Neural cell (in vitro differentiated cells): Measurements from ENCODE around the gene VWA3B. TPM values are rescaled to one million over a fixed set of nuclear protein-coding genes. Genes with fewer than 3 reads are reported as not detected.

Experiments used
- H2AFZ ChIP-seq: fragments of 200-600, 300-800 bp; sonication (generic), shearing (Covaris generic); 2 replicates; pipeline ENCODE4 v1.6.0; 2014; ENCODE audit warnings: low read depth, mild to moderate bottlenecking, antibody characterized with exemption, low read length, moderate library complexity
- H3F3A ChIP-seq: fragments of 200-600 bp; shearing (Covaris generic); 2 replicates; pipeline ENCODE4 v1.6.1; 2016; ENCODE audit warnings: mild to moderate bottlenecking, moderate library complexity, mixed read lengths, antibody characterized with exemption, low read length; ENCODE audit not compliant: insufficient read depth, poor library complexity, severe bottlenecking
- H3K27ac ChIP-seq: fragments of 200-600, 300-800 bp; sonication (generic), shearing (Covaris generic); 2 replicates; pipeline ENCODE4 v1.5.1; 2014; ENCODE audit warnings: mild to moderate bottlenecking, low read length, moderate library complexity
- H3K27me3 ChIP-seq: fragments of 300-800, 200-600 bp; sonication (generic), shearing (Covaris generic); 2 replicates; pipeline ENCODE4 v1.6.0; 2014; ENCODE audit warnings: mild to moderate bottlenecking, low read depth, low read length, moderate library complexity; ENCODE audit not compliant: insufficient read depth
- H3K36me3 ChIP-seq: fragments of 300-800, 200-600 bp; sonication (generic), shearing (Covaris generic); 2 replicates; pipeline ENCODE4 v1.5.1; 2014; ENCODE audit warnings: mild to moderate bottlenecking, antibody characterized with exemption, low read length, moderate library complexity; ENCODE audit not compliant: insufficient read depth
- H3K4me2 ChIP-seq: fragments of 300-800, 200-600 bp; sonication (generic), shearing (Covaris generic); 2 replicates; pipeline ENCODE4 v1.6.0; 2014; ENCODE audit warnings: mild to moderate bottlenecking, low read length
- H3K4me3 ChIP-seq: fragments of 300-800, 200-600 bp; sonication (generic), shearing (Covaris generic); 2 replicates; pipeline ENCODE4 v1.5.1; 2014; ENCODE audit warnings: mild to moderate bottlenecking, low read length, moderate library complexity
- H3K79me2 ChIP-seq: fragments of 200-600 bp; shearing (Covaris generic); replicated peaks from 2 replicates; pipeline ENCODE4 v1.6.0; 2014; ENCODE audit warnings: mild to moderate bottlenecking, low read length, moderate library complexity; ENCODE audit not compliant: insufficient read depth
- H3K9ac ChIP-seq: fragments of 300-800, 200-600 bp; sonication (generic), shearing (Covaris generic); 2 replicates; pipeline ENCODE4 v1.6.1; 2016; ENCODE audit warnings: mild to moderate bottlenecking, low read length, mixed read lengths
- H3K9me2 ChIP-seq: fragments of 200-600 bp; shearing (Covaris generic); 2 replicates; pipeline ENCODE4 v1.6.1; 2016; ENCODE audit warnings: mild to moderate bottlenecking, low read length, mixed read lengths; ENCODE audit not compliant: insufficient read depth
- H3K9me3 ChIP-seq: fragments of 200-600, 300-800 bp; sonication (generic), shearing (Covaris generic); 2 replicates; pipeline ENCODE4 v1.6.1; 2016; ENCODE audit warnings: mild to moderate bottlenecking, mixed run types, low read length, moderate library complexity, mixed read lengths
- H4K20me1 ChIP-seq: fragments of 200-600 bp; shearing (Covaris generic); 2 replicates; pipeline ENCODE4 v1.6.1; 2016; ENCODE audit warnings: mild to moderate bottlenecking, mixed run types; ENCODE audit not compliant: insufficient read depth
- EP300 ChIP-seq: fragments of 450-650 bp; conservative IDR thresholded peaks from 2 replicates; pipeline ENCODE4 v1.6.1; 2014; ENCODE audit warnings: antibody characterized with exemption, mild to moderate bottlenecking, moderate library complexity; ENCODE audit not compliant: poor library complexity, severe bottlenecking
- EZH2 ChIP-seq: fragments of 200-600, 300-800 bp; shearing (Covaris generic), sonication (generic); IDR thresholded peaks from 2 replicates; pipeline ENCODE4 v1.6.1; 2014; ENCODE audit warnings: antibody characterized with exemption, low read length, borderline replicate concordance, mild to moderate bottlenecking; ENCODE audit not compliant: insufficient read depth, poor library complexity, severe bottlenecking
- MXI1 ChIP-seq: fragments of 450-650 bp; conservative IDR thresholded peaks from 2 replicates; pipeline ENCODE4 v1.6.1; 2014; ENCODE audit warnings: antibody characterized with exemption, mild to moderate bottlenecking; ENCODE audit not compliant: poor library complexity, severe bottlenecking
- POLR2AphosphoS5 ChIP-seq: IDR thresholded peaks from 2 replicates; pipeline ENCODE4 v1.6.1; 2012
- RAD21 ChIP-seq: fragments of 450-650 bp; conservative IDR thresholded peaks from 2 replicates; pipeline ENCODE4 v1.6.1; 2014; ENCODE audit warnings: antibody characterized with exemption, mild to moderate bottlenecking, moderate library complexity
- SMC3 ChIP-seq: fragments of 450-650 bp; conservative IDR thresholded peaks from 2 replicates; pipeline ENCODE4 v1.6.1; 2014; ENCODE audit warnings: antibody characterized with exemption, mild to moderate bottlenecking, moderate library complexity; ENCODE audit not compliant: poor library complexity
- TAF1 ChIP-seq: IDR thresholded peaks from 2 replicates; pipeline ENCODE4 v1.6.1; 2012; ENCODE audit warnings: low read depth
- polyA plus RNA-seq: library from polyadenylated mRNA; depleted of rRNA; stranded (reverse); fragments of >200 nt; gene quantifications from 2 replicates; pipeline ENCODE4 v1.2.3, GENCODE V29; 2014
- TF ChIP-seq, protein P1 (sequence below): fragments of 450-650 bp; IDR thresholded peaks from 2 replicates; pipeline ENCODE4 v1.5.1; 2014; ENCODE audit warnings: antibody characterized with exemption, mild to moderate bottlenecking, moderate library complexity; ENCODE audit not compliant: poor library complexity, severe bottlenecking
- TF ChIP-seq, protein P2 (sequence below): IDR thresholded peaks from 2 replicates; pipeline ENCODE4 v1.6.1; 2012; ENCODE audit warnings: borderline replicate concordance

Gene VWA3B
- polyA plus RNA-seq, 1 donor from 2014 or later: not detected

DNA sequence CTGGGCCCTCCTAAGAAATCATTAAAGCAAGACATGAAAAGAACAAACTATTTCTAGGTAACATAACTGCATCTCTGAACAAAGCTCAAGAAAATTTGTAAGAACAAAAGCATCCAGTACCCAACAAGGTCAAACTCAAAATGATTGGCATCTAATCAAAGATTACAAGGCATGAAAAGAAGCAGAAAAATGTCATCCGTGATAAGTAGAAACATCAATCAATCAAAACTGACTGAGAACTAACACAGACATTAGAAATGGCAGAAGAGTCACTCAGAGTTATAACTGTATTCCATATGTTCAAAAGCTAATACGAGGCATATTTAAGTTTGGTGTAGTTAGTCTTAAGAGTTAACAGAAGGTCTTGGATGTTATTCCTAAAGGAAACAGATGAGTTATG, 80.9 kb downstream of the VWA3B start:
- Histone ChIP-seq H3K9ac (no peak overlapping the region), H3K27me3 (no peaks in the 10 kb centered on the region), H3K4me3 (no peak overlapping the region), H3F3A (no peaks in the 10 kb centered on the region), H3K27ac (peak overlapping the region; percentile 79), H3K36me3 (no peaks in the 10 kb centered on the region), H2AFZ (no peak overlapping the region), H3K4me2 (no peak overlapping the region), H3K9me3 (no peaks in the 10 kb centered on the region), H4K20me1 (no peaks in the 10 kb centered on the region), H3K79me2 (no peaks in the 10 kb centered on the region), H3K9me2 (no peaks in the 10 kb centered on the region)
- TF ChIP-seq RAD21 (no peak), POLR2AphosphoS5 (peak; percentile 75), EP300 (peak; percentile 97), SMC3 (no peak)

DNA sequence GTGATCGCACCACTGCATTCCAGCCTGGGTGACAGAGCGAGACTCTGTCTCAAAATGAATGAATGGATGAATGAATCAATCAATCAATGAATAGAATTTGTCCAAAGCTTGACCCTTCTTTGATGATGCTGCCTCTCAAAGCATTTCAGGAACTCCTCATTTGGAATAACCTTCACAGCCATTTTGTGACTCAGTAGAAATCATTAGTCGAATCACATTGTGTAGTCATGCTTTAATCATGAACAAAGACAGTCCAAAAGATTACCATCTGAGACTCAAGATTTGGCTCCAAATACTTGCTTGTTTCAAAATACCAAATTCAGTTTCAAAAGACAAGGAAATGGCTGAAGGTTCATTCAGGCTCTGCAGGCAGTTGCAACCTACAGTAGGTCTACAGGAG, 83.1 kb downstream of the VWA3B start:
- Histone ChIP-seq H2AFZ (no peak overlapping the region), H3K27me3 (no peaks in the 10 kb centered on the region), H3K27ac (no peak overlapping the region), H4K20me1 (no peaks in the 10 kb centered on the region), H3K4me2 (no peak overlapping the region), H3K79me2 (no peaks in the 10 kb centered on the region), H3K9me3 (no peaks in the 10 kb centered on the region), H3K36me3 (no peaks in the 10 kb centered on the region), H3K4me3 (no peak overlapping the region), H3F3A (no peaks in the 10 kb centered on the region), H3K9ac (no peak overlapping the region), H3K9me2 (no peaks in the 10 kb centered on the region)
- TF ChIP-seq, protein P1, sequence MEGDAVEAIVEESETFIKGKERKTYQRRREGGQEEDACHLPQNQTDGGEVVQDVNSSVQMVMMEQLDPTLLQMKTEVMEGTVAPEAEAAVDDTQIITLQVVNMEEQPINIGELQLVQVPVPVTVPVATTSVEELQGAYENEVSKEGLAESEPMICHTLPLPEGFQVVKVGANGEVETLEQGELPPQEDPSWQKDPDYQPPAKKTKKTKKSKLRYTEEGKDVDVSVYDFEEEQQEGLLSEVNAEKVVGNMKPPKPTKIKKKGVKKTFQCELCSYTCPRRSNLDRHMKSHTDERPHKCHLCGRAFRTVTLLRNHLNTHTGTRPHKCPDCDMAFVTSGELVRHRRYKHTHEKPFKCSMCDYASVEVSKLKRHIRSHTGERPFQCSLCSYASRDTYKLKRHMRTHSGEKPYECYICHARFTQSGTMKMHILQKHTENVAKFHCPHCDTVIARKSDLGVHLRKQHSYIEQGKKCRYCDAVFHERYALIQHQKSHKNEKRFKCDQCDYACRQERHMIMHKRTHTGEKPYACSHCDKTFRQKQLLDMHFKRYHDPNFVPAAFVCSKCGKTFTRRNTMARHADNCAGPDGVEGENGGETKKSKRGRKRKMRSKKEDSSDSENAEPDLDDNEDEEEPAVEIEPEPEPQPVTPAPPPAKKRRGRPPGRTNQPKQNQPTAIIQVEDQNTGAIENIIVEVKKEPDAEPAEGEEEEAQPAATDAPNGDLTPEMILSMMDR: no peak
- TF ChIP-seq TAF1 (no peak), RAD21 (no peak), SMC3 (no peak), POLR2AphosphoS5 (no peak), EP300 (no peak), EZH2 (no peak), MXI1 (no peak)
- TF ChIP-seq, protein P2, sequence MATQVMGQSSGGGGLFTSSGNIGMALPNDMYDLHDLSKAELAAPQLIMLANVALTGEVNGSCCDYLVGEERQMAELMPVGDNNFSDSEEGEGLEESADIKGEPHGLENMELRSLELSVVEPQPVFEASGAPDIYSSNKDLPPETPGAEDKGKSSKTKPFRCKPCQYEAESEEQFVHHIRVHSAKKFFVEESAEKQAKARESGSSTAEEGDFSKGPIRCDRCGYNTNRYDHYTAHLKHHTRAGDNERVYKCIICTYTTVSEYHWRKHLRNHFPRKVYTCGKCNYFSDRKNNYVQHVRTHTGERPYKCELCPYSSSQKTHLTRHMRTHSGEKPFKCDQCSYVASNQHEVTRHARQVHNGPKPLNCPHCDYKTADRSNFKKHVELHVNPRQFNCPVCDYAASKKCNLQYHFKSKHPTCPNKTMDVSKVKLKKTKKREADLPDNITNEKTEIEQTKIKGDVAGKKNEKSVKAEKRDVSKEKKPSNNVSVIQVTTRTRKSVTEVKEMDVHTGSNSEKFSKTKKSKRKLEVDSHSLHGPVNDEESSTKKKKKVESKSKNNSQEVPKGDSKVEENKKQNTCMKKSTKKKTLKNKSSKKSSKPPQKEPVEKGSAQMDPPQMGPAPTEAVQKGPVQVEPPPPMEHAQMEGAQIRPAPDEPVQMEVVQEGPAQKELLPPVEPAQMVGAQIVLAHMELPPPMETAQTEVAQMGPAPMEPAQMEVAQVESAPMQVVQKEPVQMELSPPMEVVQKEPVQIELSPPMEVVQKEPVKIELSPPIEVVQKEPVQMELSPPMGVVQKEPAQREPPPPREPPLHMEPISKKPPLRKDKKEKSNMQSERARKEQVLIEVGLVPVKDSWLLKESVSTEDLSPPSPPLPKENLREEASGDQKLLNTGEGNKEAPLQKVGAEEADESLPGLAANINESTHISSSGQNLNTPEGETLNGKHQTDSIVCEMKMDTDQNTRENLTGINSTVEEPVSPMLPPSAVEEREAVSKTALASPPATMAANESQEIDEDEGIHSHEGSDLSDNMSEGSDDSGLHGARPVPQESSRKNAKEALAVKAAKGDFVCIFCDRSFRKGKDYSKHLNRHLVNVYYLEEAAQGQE: no peak

DNA sequence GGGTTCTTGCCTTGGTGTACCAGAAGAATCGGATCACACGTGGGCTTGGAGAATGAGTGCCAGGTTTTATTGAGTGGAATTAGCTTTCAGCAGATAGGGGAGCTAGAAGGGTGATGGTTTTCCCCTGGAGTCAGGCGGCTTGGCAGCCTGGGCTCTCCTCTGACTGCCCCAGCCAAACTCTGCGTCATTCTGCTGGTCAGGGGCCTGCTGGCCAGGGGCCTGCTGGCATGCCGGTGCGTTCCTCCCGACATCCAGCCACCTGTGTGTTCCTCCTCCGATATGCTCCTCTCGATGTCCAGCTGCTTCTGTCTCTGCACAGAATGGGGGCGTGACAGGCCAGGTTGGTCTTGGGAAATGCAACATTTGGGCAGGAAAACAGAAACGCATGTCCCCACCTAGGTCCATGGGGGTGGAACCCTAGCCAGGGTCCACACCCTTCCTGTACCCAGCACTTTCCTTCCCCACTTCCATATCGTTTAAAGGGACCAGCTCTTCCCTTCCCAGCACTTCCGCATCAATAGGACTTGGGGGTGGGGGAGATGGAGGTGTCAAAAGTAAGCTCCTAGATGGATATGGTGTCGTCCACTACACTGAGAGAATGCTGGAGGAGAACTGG, 85.3 kb downstream of the VWA3B start:
- no peaks in the 10 kb centered on the region for H3K9me2 ChIP-seq
- TF ChIP-seq, protein P2: no peak
- TF ChIP-seq, protein P1: no peak
- TF ChIP-seq MXI1 (no peak), EP300 (no peak), EZH2 (no peak), TAF1 (no peak), SMC3 (no peak), POLR2AphosphoS5 (no peak), RAD21 (no peak)

More for the DNA sequence above, 85.3 kb downstream of the VWA3B start:
- no peaks in the 10 kb centered on the region for H3F3A ChIP-seq
- H4K20me1 ChIP-seq: no peaks in the 10 kb centered on the region
- no peaks in the 10 kb centered on the region for H3K79me2 ChIP-seq
- no peaks in the 10 kb centered on the region for H3K36me3 ChIP-seq
- no peak overlapping the region for H3K9ac ChIP-seq
- H2AFZ ChIP-seq: no peak overlapping the region
- H3K4me3 ChIP-seq: no peak overlapping the region
- no peaks in the 10 kb centered on the region for H3K27me3 ChIP-seq
- H3K9me3 ChIP-seq: no peaks in the 10 kb centered on the region
- no peak overlapping the region for H3K4me2 ChIP-seq
- H3K27ac ChIP-seq: no peak overlapping the region
